GM18858 (cell line): ENCODE results near the gene PRDM15.

Source experiments
- ATAC-seq: cut with Tn5 transposase; IDR thresholded peaks from one replicate; pipeline ENCODE4 v1.9.1; 2021; ENCODE audit not compliant: unreplicated experiment

PRDM15 gene

GRCh38 chr21:41828884-41829360 is 50.2 kb downstream of the PRDM15 start:
- no peak for ATAC-seq

- no peak for ATAC-seq
Measured at GRCh38 chr21:41827951-41828883, 50.9 kb downstream of the PRDM15 start.

GRCh38 chr21:41825881-41826280 is 53.3 kb downstream of the PRDM15 start:
- ATAC-seq: no peak

GRCh38 chr21:41825216-41825615 is 53.9 kb downstream of the PRDM15 start:
- ATAC-seq: no peak

- no peak for ATAC-seq
Measured at GRCh38 chr21:41824466-41825207, 54.5 kb downstream of the PRDM15 start.

- no peak for ATAC-seq
Measured at GRCh38 chr21:41823906-41824305, 55.2 kb downstream of the PRDM15 start.

GRCh38 chr21:41823166-41823565 is 56.0 kb downstream of the PRDM15 start:
- no peak for ATAC-seq

- no peak for ATAC-seq
Measured at GRCh38 chr21:41821756-41822431, 57.2 kb downstream of the PRDM15 start.

GRCh38 chr21:41821081-41821755 is 57.9 kb downstream of the PRDM15 start:
- no peak for ATAC-seq

- ATAC-seq: no peak
Measured at GRCh38 chr21:41820384-41821080, 58.6 kb downstream of the PRDM15 start.

- no peak for ATAC-seq
Measured at GRCh38 chr21:41819856-41820281, 59.3 kb downstream of the PRDM15 start.

GRCh38 chr21:41819236-41819855 is 59.8 kb downstream of the PRDM15 start:
- no peak for ATAC-seq

GRCh38 chr21:41817877-41818855 is 61.0 kb downstream of the PRDM15 start:
- no peak for ATAC-seq

- ATAC-seq: no peak
Measured at GRCh38 chr21:41817228-41817627, 61.9 kb downstream of the PRDM15 start.

- ATAC-seq: no peak
Measured at GRCh38 chr21:41816583-41817165, 62.5 kb downstream of the PRDM15 start.

GRCh38 chr21:41815652-41816582 is 63.2 kb downstream of the PRDM15 start:
- no peak for ATAC-seq

GRCh38 chr21:41813226-41813625 is 65.9 kb downstream of the PRDM15 start:
- no peak for ATAC-seq
